IPS-18c (cell line): Measurements from ENCODE around the gene SFT2D1.
"Not testable (repeated sequence)": the region's sequence is repeated elsewhere in the genome, so short reads cannot be mapped to it uniquely, and the experiment has no call there.

Source experiments
- H3K4me3 ChIP-seq: 2 replicates; pipeline ENCODE4 v1.7.0; 2013; ENCODE audit warnings: low read depth, mild to moderate bottlenecking, low read length, moderate library complexity; ENCODE audit not compliant: insufficient read depth
- H3K9me3 ChIP-seq: one replicate; pipeline ENCODE4 v1.6.1; 2013; ENCODE audit warnings: mild to moderate bottlenecking, low read length, moderate library complexity; ENCODE audit not compliant: control insufficient read depth, insufficient read depth

SFT2D1 gene

GRCh38 chr6:166342349-166343149 lies at the start of gene SFT2D1:
TSS of gene SFT2D1 (minus strand) at chr6:166342545. CDS start at chr6:166342481, 64 bp downstream.
- H3K4me3 ChIP-seq, result peak within 1 kb of the TSS; percentile 94
- H3K9me3 ChIP-seq, result no peaks in the 10 kb centered on the region

- H3K4me3 ChIP-seq, result no peak overlapping the region
- no peaks in the 10 kb centered on the region for H3K9me3 ChIP-seq
Observed at GRCh38 chr6:166389119-166389518, 46.8 kb upstream of the SFT2D1 start.

- Histone ChIP-seq H3K9me3 (no peaks in the 10 kb centered on the region), H3K4me3 (no peak overlapping the region)
Observed at GRCh38 chr6:166388290-166389004, 46.1 kb upstream of the SFT2D1 start.

- H3K4me3 ChIP-seq, result no peak overlapping the region
- H3K9me3 ChIP-seq, result no peaks in the 10 kb centered on the region
Observed at GRCh38 chr6:166387642-166388289, 45.4 kb upstream of the SFT2D1 start.

GRCh38 chr6:166387098-166387497 lies 44.8 kb upstream of the SFT2D1 start:
- H3K4me3 ChIP-seq, H3K9me3 ChIP-seq: not testable (repeated sequence)

GRCh38 chr6:166386111-166386510 lies 43.8 kb upstream of the SFT2D1 start:
- Histone ChIP-seq H3K4me3 (no peak overlapping the region), H3K9me3 (no peaks in the 10 kb centered on the region)

- peak overlapping the region; percentile 94 for H3K4me3 ChIP-seq
- not testable (repeated sequence) for H3K9me3 ChIP-seq
Observed at GRCh38 chr6:166383802-166384363, 41.5 kb upstream of the SFT2D1 start.

- no peaks in the 10 kb centered on the region for H3K9me3 ChIP-seq
- peak within 1 kb of the TSS; percentile 94 for H3K4me3 ChIP-seq
Observed at GRCh38 chr6:166382933-166383801, 40.8 kb upstream of the SFT2D1 start, which contains the start of gene MPC1. TSS of gene MPC1 (minus strand) at chr6:166382940. CDS start at chr6:166382876, 64 bp downstream.

- no peaks in the 10 kb centered on the region for H3K9me3 ChIP-seq
- H3K4me3 ChIP-seq, result peak overlapping the region; percentile 94
Observed at GRCh38 chr6:166382500-166382932, 40.2 kb upstream of the SFT2D1 start.

- Histone ChIP-seq H3K9me3 (no peaks in the 10 kb centered on the region), H3K4me3 (peak overlapping the region; percentile 94)
Observed at GRCh38 chr6:166381733-166382499, 39.6 kb upstream of the SFT2D1 start.

GRCh38 chr6:166381381-166381732 lies 39.0 kb upstream of the SFT2D1 start:
- Histone ChIP-seq H3K9me3 (no peaks in the 10 kb centered on the region), H3K4me3 (peak overlapping the region; percentile 94; the same call in 1 of the 2 replicates)

GRCh38 chr6:166379800-166380199 lies 37.5 kb upstream of the SFT2D1 start:
- no peak overlapping the region for H3K4me3 ChIP-seq
- no peaks in the 10 kb centered on the region for H3K9me3 ChIP-seq

- H3K4me3 ChIP-seq, result no peak overlapping the region
- H3K9me3 ChIP-seq, result no peaks in the 10 kb centered on the region
Observed at GRCh38 chr6:166379103-166379586, 36.8 kb upstream of the SFT2D1 start.

GRCh38 chr6:166377721-166378120 lies 35.4 kb upstream of the SFT2D1 start:
- Histone ChIP-seq H3K9me3 (no peaks in the 10 kb centered on the region), H3K4me3 (no peak overlapping the region)

- H3K9me3 ChIP-seq, result no peaks in the 10 kb centered on the region
- no peak overlapping the region for H3K4me3 ChIP-seq
Observed at GRCh38 chr6:166375013-166375412, 32.7 kb upstream of the SFT2D1 start.

GRCh38 chr6:166370489-166370888 lies 28.1 kb upstream of the SFT2D1 start:
- Histone ChIP-seq H3K4me3 (no peak overlapping the region), H3K9me3 (no peaks in the 10 kb centered on the region)
